ENCODE data around the gene MAP4K5.

- no peak for TF ChIP-seq CTCF (conservative IDR thresholded peaks at IDR 0.05 in 1 of 2, IDR thresholded peaks at IDR 0.05 in 1 of 2; ENCODE audit: extremely low read depth in 1 of 2, insufficient read depth in 1 of 2, low read depth in 1 of 2, low read length in 2 of 2)
- TF ChIP-seq EZH2 (IDR thresholded peaks at IDR 0.05; ENCODE audit: borderline replicate concordance, low read length), result no peak
These were observed 154.8 kb downstream of the MAP4K5 start for GRCh38 chr14:50377550-50378085.
